CD1c-positive myeloid dendritic cell (primary cell): ENCODE measurements around the gene UBE2D2.
"Not testable (repeated sequence)": the region's sequence is repeated elsewhere in the genome, so short reads cannot be mapped to it uniquely, and the experiment has no call there.

Experiments used
- DNase-seq: peaks from one replicate; pipeline ENCODE4 v3.0.0-alpha.2; 2016; ENCODE audit errors: extremely low spot score

UBE2D2 gene

DNA sequence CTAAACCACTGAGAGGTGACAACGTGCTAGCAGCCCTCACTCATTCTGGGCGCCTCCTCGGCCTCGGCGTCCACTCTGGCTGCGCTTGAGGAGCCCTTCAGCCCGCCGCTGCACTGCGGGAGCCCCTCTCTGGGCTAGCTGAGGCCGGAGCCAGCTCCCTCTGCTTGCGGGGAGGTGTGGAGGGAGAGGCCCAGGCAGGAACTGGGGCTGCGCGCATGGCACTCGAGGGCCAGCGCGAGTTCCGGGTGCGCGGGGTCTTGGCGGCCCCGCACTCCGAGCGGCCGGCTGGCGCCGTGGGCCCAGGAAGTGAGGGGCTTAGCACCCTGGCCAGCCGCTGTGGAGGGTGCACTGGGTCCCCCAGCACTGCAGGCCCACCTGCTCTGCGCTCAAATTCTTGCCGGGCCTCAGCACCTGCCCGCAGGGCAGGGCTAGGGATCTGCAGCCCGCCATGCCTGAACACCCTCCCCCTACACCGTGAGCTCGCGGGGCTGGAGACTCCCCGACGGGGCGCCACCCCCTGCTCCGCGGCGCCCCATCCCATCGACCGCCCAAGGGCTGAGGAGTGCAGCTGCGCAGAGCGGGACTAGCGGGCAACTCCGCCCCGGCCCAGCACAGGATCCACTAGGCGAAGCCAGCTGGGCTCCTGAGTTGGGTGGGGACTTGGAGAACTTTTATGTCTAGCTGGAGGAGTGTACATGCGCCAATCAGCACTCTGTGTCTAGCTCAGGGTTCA is 11.8 kb upstream of the UBE2D2 start:
- no peak for DNase-seq

DNA sequence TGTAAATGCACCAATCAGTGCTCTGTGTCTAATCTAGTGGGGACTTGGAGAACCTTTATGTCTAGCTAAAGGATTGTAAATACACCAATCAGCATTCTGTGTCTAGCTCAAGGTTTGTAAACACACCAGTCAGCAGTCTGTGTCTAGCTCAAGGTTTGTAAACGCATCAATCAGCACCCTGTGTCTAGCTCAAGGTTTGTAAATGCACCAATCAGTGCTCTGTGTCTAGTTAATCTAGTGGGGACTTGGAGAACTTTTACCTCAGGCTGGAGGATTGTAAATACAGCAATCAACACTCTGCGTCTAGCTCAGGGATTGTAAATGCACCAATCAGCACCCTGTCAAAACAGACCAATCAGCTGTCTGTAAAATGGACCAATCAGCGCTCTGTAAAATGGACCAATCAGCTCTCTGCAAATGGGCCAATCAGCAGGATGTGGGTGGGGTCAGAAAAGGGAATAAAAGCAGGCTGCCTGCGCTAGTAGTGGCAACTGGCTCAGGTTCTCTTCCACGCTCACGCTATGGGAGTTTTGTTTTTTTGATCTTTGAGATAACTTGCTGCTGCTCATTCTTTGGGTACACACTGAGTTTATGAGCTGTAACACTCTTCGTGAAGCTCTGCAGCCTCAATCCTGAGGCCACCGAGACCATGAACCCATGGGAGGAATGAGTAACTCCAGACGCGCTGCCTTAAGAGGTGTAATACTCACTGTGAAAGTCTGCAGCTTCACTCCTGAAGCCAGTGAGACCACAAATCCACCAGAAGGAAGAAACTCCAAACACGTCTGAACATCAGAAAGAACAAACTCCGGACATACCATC is 10.9 kb upstream of the UBE2D2 start:
- not testable (repeated sequence) for DNase-seq

DNA sequence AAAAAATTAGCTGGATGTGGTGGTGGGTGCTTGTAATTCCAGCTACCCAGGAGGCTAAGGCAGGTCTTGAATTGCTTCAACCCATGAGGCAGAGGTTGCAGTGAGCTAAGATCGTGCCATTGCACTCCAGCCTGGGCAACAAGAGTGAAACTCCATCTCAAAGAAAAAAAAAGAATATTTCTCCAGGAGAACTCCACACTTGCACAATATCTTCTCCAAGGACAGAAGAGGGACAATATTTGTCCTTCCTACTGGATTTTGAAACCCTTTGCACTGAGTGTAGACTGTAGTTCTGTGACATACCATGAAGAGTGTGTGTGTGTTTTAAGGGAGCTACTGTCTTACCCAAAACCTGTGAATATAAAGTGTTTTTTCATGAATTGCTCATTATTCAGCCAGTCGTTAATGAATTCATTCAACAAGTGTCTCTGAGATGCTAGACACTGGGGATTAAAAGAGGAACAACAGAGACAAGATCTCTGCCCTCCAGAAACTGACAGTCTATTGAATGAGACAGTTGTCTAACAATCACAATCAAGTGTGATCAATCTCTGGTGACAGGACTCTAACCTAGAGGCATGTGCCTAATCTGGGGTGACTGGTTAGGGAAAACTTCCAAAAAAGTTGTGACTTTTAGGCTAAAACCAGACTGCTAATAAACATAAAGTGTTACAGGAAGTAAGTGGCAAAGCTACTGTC is 9.8 kb upstream of the UBE2D2 start:
- DNase-seq = no peak

DNA sequence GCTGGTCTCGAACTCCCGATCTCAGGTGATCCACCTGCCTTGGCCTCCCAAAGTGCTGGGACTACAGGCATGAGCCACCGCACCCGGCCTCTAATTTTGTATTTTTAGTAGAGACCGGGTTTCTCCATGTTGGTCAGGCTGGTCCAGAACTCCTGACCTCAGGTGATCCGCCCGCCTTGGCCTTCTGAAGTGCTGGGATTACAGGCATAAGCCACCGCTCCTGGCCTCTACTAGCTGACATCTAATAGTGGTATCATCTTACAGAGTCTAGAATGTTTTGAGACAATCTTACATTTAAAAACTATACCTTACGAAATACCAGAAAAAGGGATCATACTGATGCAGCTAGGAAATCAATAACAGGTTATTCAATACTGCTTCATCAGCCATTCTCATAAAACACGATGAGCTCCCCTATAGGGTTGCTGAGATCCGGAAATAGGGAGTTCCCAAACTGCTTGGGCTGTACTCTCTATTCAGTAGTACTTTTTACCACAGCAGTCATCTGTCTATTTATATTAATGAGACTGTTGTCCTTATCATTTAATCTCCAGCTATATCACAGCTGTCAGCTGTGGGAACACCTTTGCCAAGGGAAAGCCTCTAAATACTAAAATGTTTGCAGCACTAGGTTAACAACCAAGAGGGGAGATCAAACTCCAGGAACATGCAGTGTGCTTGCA is 8.1 kb upstream of the UBE2D2 start:
- DNase-seq = no peak

DNA sequence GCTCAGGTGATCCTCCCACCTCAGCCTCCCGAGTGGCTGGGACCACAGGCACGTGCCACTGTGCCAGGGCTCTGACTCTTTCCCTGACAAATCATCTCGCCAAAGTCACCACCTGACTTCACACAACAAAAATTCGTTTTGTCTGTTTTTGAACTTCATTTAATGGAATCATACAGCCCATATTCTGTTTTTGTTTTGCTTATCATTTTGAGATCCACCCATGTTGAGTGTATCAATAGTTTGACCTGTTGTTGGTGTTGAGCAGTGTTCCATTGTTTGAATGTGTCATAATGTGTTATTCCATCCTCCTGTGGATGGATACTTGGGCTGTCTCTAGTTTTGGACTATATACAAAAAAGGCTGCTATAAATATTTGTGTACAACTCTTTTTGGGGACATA is 6.9 kb upstream of the UBE2D2 start:
- no peak for DNase-seq

DNA sequence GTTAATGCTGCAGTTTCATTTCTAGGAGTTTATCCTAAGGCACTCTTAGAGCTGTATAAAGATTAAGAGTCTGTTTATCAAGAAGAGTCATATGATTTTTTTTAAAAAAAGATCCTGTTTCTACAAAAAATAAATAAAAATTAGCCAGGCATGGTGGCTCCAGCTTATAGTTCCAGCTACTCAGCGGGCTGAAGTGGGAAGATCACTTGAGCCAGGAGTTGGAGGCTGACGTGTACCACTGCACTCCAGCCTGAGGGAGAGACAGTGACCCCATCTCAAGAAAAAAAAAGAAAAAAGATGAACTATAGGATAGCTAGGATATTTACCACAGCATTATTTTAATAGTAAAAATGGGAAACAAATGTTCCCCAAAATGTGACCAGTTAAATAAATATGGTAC is 3.3 kb upstream of the UBE2D2 start:
- no peak for DNase-seq

DNA sequence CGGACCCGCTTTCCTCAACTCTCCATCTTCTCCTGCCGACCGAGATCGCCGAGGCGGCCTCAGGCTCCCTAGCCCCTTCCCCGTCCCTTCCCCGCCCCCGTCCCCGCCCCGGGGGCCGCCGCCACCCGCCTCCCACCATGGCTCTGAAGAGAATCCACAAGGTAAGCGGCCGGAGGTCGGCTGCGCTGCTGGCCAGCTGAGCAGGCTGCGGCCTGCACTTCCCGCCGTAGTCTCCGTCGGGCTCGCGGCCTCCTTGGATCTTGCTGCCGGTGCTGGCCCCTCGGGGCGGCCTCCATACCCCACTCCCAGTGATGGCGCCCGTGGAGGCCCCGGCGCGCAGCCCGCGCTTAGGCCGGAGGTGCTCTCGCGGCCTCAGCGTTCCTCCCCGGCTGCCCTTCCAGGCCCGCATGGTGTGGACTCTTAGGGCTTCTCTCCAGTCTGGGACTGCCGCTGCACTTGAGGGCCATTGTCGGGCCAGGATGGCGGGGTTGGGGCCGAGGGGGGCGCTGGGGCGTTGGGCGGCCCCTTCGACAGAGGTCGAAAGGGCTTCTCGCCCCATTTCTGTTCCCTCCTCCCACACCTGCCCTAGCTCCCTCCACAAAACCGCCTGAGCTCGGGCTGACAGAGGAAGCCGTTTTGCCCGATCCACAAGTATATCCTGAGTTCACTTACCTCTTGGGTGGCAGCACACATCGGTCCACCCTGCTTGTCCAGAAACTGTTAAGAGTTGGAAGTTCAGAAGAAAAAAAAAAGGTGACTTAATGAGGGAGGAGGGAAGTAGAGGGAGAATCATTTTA is 714 bp downstream of the UBE2D2 start:
- peak; percentile 50 for DNase-seq

DNA sequence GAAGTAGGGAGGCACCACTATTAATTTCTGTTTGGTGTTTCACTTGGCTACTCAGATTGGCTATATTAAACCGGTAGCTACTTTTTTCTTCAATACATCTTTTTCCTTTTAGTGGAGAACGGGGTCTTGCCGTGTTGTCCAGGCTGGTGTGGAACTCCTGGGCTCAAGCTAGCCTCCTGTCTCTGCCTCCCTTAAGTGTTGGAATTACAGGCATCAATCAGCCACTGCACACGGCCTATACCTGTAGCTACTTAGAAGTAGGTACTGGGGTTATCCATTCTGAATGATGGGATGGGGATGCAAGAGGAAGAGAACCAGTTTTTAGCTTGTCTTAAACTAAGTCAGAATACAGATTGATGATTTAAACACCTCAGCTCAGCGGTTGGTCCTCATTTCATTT is 1.7 kb downstream of the UBE2D2 start:
- DNase-seq = no peak

DNA sequence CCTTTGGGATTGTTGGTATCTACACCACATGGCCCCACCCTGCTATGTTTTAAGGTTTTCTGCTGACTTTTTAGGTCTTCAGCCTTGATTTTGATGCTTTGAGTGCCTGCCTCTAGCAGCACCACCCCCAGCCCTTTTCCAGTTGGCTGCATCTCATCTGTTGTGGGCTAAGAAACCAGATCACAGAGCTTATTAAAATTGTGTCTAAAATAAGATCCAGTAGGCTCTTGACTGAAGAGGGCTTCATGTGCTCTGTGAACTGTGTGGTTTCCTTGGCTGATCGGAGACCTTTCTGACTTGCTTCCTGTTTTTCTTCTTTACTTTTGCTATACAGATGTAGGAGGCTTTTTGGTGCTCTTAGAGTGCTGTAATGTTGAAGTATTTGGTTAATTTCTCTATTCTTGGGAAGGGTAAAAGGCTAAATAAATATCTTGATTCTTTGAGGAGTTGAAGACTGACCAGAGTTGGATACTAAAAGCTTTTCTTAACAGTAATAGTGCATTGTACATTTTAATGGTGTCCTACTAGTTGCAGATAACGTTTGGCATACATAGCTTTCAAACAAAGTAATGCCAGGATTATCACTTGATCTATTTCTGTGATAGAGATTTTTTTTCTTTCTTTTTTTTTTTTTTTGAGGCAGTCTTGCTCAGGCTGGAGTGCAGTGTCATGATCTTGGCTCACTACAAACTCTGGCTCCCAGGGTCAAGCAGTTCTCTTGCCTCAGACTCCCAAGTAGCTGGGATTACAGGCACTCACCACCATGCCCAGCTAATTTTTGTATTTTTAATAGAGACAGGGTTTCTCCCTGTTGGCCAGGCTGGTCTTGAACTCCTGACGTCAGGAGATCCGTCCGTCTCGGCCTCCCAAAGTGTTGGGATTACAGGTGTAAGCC is 4.5 kb downstream of the UBE2D2 start:
- peak; percentile 58 for DNase-seq

DNA sequence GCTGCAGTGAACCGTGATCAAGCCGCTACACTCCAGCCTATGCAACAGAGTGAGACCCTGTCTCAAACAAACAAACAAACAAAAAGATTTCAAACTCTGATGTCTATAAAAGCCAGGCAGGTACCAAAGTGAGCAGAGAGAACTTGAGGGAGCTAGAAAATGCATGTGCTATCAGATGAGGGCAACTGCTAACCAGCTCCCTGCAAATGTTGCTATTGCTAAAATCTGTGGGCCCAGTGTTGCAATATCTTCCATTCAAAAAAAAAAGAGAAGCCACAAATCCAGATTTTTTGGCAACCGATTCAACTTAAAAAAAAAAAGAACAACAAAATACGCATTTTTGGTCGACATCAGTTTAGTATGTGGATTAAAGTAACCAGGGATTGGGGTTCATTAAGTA is 5.5 kb downstream of the UBE2D2 start:
- peak; percentile 52 for DNase-seq

DNA sequence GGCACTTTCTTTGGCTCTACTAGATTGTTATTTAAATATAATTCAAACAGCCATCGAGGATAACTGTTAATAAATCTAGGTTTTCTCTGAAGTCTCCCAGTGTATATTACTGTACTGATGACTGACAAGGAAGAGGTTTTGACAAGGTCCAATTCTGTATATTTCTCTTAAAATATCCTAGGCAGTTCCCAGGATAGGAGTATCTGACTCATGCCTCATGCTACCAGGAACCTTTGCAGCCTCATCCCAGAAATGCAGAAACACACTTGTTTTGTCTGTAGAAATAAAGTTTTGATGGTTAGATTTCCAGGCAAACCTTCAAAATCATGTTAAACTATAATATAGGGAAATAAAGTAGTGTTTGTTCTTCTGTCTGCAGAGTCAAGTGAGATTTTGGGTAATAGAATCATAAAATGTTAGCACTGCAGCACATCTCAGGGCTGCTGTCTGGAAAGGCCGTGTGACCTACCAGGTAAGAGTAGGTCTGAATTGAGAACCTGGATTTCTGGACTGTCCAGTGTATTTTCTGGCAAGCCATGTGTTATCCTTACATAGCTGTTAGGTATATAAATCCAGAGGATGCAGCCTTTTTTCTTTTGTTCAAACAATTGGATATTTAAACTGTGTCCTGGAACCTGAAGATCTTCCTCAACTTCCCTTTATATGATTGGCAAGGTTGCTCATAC is 8.3 kb downstream of the UBE2D2 start:
- DNase-seq = no peak

DNA sequence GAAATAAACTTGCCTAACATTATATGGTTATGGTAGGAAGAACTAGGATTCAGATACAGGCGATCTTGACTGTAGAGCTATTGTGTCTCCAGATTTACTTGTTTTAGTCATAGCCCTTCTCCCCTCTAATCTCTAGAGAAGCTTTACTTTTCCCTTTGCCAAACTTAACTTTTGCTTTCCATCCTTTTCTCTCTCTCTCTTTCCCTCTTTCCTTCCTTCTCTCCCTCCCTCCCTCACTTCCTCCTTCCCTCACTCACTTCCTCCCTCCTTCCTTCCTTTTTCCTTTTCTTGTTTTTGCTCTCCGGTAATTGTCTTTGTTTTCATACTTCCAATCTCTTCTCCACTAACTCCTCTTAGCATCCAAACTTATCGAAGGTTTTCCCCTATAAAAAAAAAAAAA is 10.4 kb downstream of the UBE2D2 start:
- no peak for DNase-seq

DNA sequence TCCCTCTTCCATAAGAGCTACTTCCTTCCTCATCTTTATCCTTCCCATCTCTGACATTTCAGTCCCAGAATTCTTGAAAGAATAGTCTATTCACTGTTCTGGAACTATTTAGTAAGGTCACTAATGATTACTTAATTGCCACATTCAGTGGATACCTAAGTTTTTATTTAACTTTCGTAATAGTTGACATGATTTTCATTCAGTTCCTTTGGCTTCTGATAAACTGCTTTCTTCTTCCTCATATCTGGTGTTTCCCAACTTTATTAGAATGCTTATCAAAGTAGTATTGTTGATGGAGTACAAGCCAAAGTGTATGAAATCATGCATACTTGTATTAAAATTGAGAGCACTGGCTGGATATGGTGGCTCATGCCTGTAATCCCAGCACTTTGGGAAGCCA is 10.8 kb downstream of the UBE2D2 start:
- DNase-seq = no peak

DNA sequence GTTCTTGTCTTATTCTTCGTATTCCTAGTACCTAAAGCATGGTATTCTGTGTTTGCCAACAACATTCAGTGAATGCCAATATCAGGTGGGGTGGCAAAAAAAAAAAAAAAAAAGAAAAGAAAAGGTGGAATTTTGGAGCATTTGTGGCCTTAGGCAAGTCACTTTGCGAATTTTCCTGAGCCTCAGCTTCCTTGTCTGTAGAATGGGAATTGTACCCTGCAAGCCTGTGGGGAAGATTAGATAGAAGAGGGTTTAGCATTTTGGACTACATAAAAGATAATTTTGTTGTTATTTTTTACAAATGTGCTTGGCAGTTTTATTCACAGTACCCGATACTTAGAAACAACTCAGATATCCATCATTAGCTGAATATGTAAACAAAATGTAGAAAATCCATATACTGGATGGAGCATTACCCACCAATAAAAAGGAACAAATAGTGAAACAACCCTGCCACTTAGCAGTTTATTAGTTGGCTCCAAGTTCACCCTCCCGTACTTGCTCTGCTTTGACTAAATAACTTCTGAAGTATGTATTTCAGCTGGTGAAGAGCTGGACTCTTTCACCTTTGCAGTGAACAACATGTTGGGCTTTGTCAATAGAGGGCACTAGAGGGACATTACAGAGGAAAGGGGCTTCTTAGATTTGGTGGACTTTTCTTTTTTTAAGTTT is 13.6 kb downstream of the UBE2D2 start:
- peak; percentile 26 for DNase-seq

DNA sequence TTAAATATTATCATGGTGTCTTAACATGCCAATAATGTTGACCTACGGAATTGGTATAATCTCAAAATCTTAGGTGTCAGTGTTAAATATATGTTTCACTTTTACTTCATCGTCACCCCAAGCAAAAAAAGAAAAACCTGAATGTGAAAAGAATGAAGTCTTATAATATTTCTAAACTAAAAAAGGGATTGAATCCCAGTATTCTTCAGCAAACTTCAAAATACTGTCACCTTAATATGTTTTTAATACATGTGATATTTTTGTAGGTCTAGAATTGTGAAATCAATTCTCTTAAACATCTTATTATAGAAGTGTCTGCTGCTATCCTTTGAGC is 14.1 kb downstream of the UBE2D2 start:
- no peak for DNase-seq

DNA sequence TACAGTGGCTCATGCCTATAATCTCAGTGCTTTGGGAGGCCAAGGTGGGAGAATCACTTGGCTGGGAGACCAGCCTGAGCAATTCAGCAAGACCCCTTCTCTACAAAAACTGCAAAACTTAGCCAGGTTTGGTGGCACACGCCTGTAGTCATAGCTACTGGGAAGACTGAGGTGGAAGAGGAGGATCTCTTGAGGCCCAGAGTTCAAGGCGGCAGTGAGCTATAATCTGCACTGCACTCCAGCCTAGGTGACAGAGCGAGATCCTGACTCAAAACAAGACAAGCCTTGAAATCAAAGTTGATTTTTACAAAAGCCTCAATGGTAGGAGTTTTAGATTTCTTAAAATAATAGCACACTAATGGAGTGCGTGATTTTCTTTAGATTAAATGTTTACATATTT is 14.6 kb downstream of the UBE2D2 start:
- no peak for DNase-seq

DNA sequence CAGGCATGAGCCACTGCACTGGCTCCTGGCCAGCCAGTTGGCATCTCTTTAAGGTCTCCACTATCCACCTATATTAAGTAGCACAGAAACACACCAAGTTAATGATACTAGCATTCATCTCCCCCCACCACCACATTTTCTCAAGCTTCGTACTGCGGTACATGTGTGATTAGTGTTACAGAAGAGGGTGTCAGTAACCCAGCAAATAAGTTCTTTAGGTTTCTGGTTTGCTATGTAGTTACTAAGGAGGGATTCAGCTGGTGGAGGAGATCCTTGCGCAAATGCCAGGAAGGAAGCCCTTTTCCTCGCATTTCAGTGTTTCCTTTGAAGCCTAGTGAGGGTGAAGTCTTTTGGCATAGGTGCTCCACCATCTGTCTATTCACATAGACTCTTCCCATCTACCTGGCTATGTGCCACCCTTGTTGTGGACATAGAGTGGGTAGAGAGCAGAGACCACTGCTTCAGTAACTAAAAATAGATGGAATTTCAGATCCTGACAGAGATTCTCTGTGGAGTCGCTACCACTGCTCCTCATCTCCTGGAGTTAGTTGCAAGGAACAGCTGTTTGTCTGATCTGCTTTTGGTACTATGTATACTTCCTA is 16.7 kb downstream of the UBE2D2 start:
- DNase-seq = no peak

DNA sequence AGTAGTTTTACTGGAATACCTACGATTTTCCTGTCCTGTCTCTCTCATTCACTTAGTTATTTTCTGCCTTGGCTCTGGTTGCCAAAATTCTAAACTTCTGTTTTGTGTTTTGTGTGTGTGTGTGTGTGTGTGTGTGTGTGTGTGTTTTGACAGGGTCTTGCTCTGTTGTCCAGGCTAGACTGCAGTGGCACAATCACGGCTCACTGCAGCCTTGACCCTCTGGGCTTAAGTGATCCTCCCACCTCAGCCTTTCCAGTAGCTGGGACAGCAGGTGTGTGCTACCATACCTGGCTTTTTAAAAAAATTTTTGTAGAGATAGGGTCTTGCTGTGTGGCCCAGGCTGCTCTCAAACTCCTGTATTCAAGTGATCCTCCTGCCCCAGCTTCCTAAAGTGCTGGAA is 17.2 kb downstream of the UBE2D2 start:
- no peak for DNase-seq

DNA sequence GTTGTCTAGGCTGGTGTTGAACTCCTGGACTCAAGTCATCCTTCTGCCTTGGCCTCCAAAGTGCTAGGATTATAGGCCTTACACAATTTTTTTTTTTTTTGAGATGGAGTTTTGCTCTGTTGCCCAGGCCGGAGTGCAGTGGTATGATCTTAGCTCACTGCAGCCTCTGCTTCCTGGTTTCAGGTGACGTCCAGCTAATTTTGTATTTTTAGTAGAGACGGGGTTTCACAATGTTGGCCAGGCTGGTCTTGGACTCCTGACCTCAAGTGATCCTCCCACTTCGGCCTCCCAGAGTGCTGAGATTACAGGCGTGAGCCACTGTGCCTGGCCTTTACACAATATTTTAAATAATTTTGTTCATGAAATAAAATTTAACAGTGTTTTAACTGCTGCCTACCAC is 21.0 kb downstream of the UBE2D2 start:
- DNase-seq = not testable (repeated sequence)
